NOMO-1 (cell line): ENCODE results near the gene RALGPS2.
"Not testable (repeated sequence)": the region's sequence is repeated elsewhere in the genome, so short reads cannot be mapped to it uniquely, and the experiment has no call there.

Experiments
- DNase-seq, 2 experiments: peaks; one replicate each; lab custom pipeline; 2025; ENCODE audit not compliant: unreplicated experiment in 2 of 2; lab: John Stamatoyannopoulos, UW

RALGPS2 gene

DNA sequence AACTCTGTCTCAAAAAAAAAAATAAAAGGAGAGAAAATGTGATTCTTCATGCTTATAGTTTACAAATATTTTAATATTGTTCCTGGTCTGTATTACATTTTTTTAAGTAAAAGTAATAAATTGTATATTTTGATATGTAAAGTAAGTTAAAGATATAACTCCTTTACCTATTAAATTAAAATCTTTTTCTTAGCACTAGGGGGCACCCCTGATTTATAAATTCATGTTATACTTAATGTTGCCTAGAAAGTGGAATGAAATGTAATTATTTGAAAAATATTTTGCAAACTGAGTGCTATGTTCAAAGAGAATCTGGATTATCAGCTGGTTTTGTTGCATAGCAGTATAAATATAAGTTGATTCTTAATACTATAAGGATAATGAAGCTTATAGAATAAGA, 49.2 kb downstream of the RALGPS2 start:
- DNase-seq: peak; percentile 8 to 41

DNA sequence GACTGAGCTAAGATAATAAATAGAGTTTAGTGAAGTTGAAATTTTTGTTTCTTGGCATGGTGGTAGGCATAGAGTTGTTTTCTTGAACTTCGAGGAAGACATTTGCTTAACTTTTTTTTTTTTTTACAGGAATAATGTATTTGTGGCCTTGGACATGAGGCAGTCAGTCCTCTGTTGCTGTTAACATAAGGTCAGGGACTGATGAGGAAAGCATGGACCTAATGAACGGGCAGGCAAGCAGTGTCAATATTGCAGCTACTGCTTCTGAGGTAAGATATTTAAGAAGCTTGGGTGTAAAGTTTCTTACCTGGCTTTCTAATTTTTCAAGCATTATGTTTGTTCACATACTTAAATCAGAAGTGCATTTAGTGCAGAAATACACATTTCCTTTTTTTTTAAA, 51.5 kb downstream of the RALGPS2 start:
- DNase-seq: no peak

DNA sequence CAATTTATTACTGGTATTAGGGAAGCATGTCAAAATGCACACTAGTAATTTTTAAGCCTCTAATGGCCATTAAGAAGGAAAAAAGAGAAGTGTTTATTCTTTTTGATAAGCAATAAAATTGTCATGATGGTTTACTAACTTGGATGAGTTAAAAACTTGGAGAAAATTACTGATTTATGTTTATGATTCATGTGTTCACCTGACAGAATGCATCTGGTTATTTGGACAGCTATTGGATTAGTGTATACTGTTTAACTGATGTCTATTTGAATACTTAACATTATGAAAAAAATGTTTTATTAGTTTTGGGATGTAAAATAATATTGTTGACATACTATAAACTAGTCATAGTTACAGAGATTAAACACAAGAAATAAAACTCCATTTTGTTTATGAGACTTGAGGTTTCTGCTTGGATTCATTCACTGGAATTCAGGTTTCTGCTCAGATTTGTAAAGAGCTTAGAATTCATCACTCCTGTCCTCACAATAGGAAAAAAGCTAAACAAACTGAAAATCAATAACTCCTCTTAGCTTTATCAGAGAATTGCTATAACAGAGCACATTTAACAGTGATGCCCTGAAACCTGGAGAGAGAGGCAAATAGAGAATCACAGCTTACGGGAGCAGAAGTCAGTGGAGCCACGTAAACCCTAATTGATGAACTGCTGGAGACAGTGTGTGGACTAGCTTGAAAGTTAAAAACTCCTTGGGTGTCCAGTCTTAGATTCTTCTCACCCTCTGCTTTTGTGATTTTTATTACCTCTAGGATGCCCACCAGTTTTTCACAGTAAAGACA, 56.7 kb downstream of the RALGPS2 start:
- no peak for DNase-seq

DNA sequence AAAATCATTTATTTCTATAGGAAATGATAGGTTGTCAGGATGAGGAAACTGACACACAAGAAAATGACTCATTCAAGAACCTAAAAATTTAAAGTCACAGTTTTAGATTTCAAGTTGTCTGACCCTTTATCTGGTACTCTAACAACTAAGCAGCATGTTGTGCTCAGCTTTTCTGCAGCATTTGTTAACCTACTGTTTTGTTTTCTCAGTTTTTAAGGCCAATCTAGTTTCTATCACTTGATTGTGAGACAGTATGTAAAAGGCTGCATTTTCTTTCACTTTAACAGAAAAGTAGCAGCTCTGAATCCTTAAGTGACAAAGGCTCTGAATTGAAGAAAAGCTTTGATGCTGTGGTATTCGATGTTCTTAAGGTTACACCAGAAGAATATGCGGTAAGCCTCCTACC, 59.1 kb downstream of the RALGPS2 start:
- DNase-seq: peak in 1 of 2 experiments; percentile 29

DNA sequence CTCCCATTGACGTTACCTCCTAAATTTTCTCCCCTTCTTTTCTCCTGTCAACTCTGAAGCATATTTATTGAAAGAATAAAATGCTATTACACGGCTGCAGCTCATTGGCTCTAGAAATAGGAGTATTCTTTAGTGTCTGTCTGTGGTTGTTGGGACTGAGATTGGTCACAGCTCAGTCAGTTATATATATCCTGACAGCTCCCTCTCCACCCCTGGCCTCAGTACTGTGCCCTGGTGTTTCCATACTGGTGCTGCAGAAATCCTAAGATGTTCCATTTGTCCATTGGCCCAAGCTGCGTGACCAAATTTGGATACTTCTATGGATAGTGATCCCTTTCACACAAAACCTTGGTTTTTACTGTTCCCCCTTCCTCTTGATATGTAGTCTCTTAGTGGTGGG, 67.3 kb downstream of the RALGPS2 start:
- DNase-seq: no peak

DNA sequence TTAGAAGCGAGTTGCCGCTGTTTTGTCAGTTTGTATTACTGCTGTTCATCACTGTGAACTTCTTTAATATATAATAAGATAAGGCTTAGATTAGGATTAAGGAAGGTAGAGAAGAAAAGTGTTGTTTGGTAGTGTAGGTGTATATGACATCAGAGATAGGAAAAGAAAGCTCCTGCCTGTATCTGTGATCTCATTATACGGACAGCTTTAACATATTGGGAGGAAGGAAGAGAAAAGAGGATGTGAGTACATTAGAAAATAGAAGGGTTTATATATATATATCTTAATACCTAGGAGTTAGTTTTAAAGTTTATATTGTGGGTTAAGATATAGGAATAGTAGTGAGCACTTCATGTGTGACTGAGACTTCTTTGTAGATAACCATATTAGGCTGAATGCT, 71.0 kb downstream of the RALGPS2 start:
- DNase-seq: peak in 1 of 2 experiments; percentile 58

DNA sequence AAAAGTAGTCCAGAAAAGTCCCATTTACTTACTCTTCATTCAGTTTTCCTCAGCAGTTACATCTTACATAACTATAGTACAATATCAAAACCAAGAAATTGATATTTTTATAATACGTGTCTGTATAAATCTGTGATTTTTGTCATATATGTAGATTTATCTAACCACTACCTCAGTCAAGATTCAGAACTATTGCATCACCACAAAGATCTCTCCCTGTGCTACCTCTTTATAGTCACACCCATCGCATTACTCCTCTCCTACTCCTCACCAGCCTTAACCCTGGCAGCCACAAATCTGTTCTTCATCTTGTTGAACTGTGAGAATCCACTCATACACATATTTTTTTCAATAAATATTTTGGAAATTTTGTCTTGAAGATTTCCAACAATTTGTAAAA, 72.5 kb downstream of the RALGPS2 start:
- DNase-seq: peak in 1 of 2 experiments; percentile 35

DNA sequence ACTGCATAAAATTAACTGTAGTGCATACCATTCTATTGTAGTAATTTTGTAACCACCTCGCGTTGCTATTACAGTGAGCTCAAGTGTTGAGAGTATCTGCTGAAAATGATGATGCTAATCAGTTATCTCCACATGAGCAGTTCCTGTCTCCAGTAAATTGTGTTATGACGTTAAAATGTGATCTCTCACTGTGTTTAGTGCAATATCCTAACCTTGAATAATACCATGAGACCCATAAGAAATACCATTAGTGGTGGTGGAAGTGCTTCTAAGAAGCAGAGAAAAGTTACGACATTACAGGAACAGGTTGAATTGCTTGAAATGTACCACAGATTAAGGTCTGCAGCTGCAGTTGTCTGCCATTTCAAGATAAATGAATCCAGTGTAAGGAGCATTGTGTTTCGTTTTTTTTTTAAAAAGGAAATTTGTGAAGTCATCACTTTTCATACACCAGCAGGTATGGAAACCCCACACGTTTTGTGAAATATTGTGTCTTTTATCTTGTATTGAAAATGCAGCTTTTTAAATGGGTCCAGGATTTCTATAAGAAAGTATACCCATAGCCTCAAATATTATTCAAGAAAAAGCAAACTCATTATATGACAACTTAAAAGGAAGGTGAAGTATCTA, 73.3 kb downstream of the RALGPS2 start:
- DNase-seq: no peak

DNA sequence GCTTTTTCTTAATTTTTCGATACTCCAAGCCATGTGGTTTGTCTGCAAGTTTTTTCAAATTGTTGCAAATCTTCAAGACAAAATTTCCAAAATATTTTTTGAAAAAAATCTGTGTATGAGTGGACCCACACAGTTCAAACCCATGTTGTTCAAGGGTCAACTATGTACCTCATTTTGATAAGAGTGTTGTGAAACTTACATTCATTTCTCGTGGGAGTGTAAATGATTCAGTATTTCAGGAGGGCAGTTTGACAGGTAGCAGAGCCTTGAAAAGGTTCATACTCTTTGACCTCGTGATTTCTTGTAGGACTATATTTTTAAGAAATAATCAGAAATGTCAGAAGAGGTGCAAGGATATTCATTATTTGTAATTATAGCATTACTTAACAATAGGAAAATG, 77.8 kb downstream of the RALGPS2 start:
- no peak for DNase-seq

DNA sequence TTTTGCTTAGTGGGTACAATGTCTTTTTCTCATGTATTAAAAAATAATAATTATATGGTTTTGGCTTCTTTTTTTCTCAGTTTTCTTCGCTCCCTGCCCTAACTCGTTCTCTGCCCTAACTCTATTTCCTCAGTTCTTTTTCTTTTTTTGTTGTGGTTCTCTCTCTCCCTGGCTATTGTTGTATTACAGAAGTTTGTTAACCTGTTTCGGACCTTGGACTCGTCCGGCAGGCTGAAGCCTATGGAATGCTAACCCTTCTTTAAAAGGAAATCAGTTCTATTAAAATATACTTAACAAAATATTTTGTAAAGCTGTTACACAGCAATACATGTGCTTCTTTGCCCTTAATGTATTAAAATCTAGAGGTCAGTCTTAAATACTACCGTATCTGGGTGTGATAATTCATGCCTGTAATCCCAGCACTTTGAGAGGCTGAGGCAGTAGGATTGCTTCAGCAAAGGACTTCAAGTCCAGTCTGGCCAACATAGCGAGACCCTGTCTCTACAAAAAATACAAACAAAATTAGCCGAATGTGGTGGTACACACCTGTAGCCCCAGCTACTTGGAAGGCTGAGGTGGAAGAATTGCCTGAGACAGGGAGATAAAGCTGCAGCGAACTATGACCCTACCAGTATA, 81.7 kb downstream of the RALGPS2 start:
- DNase-seq: no peak

DNA sequence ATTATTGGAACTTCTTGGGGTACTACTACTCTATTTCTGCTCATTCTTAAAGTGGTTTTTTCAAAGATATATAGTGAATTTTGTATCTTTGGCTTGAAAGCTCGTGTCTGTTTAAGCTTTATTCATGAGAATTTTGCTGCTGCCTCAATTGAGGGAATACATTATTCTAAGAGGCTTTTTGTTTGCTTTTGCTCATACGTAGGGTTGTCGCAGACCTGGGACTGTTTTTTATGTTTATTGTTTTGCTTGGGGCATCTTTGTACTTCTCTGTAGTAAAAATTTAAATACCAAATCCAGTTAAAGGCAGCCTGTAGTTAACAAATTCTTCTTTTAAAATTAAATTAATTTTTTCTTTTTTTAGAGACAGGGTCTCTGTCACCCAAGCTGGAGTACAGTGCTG, 83.5 kb downstream of the RALGPS2 start:
- no peak for DNase-seq

DNA sequence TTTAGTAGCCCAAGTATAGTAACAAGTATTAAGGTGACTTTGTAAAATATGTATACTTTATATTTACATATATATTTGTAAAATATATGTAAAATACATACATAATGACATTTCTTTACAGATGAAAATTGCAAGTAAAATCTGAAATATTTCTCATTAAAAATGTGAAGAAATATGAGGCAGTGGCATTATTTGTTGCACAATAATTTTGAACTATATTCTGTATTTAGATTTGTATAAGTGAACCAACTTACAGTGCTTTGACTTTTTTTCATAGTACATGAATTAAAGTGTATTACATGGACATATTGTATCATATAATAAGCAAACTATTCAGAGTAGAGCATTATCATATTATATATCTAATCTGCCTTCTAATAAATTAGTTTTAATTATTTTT, 85.5 kb downstream of the RALGPS2 start:
- no peak for DNase-seq

DNA sequence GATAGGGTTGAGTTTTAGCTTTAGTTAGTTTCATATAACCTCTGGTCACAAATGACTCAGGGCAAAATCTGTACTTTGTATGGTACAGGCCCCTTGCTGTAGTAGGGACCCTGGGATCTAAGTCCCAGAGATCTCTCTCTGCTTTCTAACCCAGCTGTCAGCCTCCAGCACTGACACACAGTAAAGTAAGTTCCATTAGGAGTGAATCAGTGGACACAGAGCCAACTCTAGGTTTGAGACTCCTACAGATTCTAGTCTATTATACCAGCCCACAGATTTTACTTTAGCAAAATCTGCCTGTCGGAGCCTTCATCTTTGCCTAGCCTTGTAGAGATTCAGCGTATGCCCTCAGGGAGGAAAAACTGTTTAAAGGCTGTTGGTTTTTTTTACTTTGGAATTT, 93.4 kb downstream of the RALGPS2 start:
- DNase-seq: no peak

DNA sequence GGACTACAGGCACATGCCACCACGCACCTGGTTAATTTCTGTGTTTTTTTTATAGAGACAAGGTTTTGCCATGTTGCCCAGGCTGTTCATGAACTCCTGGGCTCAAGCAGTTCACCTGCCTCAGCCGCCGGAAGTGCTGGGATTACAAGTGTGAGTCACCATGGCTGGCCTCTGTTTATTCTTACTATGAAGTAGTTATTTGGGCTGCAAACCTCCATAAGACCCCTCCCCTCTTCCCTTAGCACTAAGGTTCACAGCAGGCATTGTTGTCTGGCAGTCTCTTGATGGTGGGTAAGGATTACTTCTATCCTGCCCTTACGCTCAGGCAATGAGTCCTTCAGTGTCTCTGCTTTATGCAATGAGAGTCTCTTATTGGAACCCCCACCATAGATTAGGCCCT, 94.1 kb downstream of the RALGPS2 start:
- no peak for DNase-seq

DNA sequence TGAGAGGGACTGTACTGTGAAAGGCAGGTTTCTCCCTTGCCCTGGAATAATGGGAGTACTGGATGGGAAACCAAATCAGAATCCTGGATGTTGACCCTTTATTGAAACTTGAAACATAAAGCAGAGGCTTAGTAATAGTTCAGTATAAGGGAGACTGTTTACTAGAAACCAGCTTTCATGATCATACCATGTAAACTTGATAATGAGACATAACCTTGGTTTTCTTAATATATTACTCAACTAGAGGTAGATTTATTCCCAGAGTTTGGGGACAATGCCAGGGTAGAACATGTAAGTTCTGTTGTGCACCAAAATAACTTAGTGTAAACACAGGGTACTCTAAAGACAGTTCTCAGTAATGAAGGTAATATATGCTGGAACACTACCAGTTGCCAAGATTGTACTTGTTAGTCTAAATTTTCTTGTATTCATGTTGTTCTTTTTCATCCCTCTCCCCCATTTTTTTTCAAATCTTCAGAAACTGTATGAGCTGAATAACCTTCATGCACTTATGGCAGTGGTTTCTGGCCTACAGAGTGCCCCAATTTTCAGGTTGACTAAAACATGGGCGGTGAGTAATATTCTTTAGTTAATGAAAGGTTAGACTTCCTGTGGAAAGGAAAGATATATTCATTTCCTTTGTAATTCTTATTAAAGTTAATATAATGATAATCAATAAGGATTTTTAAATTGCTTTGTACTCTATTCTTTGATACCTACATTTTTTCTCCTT, 96.3 kb downstream of the RALGPS2 start:
- DNase-seq: no peak

DNA sequence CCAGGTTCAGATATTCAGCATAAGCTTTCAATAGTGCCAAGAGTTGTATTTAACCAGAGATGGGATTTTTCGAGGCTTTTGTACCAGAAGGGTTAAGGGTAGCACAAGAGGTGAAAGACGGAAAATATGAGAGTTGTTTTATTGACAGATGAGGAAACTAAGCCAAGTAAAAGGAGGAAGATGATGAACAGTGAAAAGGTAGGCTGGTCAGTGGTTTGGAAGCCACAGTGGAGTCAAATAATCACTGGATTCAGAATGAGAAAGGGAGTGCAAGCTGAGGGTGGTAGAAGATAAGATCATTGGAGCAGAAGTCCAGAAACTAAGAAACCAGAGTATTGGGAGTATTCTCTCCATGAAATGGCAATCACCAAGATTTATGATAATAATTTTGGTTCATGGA, 100.1 kb downstream of the RALGPS2 start:
- no peak for DNase-seq

DNA sequence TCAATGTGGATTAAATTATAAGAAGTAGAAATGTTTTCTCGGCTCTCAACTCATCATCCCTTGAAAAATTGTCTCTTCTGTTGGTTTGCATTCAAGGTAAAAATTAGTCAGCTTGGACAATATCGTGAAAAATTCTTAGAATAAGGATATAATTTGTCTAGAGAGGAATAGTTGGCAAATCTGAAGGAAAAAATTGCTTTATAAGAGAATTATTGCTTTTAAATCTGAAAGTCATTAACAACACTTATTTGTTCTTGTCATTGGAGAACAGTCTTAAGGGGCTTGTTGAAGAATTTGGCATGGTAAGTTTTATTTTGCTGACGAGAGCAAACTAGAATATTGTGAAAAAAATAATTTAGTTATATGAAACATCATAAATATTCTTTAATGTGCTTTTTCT, 119.4 kb downstream of the RALGPS2 start:
- DNase-seq: no peak

DNA sequence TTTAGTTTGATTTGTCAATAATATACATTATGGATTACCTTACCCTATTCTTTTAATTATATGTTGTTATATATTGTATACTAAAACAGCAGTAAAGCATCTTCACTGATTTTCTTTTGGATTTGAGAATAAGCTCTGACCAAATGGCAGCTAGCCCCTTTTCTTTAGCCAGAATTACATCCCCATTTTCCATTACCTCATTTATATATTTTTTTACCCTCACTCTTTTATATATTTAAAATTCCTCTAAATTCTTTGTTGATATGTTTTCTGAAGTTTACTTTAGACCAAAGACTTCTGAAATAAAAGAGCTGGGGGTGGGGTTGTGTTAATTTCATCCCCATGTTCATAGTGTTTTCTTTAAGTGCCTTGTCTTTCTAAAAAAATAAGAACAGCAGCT, 121.3 kb downstream of the RALGPS2 start:
- DNase-seq: no peak

DNA sequence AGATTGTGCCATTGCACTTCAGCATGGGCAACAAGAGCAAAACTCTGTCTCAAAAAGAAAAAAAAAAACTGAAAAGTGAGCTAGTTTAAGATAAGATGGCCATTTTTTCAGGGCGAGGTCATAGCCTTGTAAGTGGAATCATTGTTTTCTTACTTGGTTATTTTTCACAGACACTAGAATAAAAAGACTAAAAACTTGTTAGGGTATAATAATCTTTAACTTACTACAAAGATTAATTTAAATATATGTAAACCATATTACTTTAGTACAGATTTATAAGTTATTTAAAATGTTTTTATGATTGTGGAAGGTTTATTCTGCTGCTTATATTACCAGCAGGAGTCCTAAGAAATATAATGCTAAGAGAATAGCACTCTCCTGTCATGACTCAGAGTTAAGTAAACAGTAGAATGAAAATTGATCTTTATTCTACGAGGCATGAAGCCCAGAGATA, 122.4 kb downstream of the RALGPS2 start:
- no peak for DNase-seq

DNA sequence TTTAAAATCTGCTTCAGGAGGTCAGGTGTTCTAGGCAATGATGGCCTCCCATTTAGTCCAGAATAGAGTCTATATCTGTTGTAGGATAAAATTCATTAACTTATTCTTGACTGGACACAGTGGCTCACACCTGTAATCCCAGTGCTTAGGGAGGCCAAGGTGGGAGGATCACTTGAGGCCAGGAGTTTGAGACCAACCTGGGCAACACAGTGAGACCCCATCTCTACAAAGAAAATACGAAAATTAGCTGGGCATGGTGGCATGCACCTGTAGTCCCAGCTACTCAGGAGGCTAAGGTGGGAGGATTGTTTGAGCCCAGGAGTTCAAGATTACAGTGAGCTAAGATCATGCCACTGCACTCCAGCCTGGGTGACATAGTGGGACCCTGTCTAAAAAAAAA, 122.9 kb downstream of the RALGPS2 start:
- not testable (repeated sequence) for DNase-seq

DNA sequence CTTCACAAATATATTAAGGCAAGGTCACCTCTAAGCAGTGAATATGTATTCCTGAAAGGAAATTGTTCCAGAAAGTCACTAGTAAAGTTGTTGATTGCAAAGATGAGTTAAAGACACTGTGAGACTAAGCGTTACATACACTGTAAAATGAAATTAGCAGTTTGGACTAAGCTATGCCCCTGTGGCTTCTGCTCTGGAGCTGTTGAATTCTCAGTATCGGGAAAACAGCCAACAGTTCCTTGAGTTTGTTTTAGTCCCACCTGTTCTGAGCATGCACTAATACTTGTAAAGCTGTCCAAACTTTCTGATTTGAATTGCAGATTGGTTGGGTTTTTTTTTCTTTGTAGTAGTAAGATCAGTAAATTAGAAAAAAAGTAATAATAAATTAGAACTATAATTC, 124.9 kb downstream of the RALGPS2 start:
- no peak for DNase-seq
